Neural cell (in vitro differentiated cells): ENCODE measurements around the gene NPTN. TPM values are rescaled to one million over a fixed set of nuclear protein-coding genes. Genes with fewer than 3 reads are reported as not detected.

Source experiments
- H2AFZ ChIP-seq: fragments of 200-600, 300-800 bp; sonication (generic), shearing (Covaris generic); 2 replicates; pipeline ENCODE4 v1.6.0; 2014; ENCODE audit warnings: low read depth, mild to moderate bottlenecking, antibody characterized with exemption, low read length, moderate library complexity
- H3F3A ChIP-seq: fragments of 200-600 bp; shearing (Covaris generic); 2 replicates; pipeline ENCODE4 v1.6.1; 2016; ENCODE audit warnings: mild to moderate bottlenecking, moderate library complexity, mixed read lengths, antibody characterized with exemption, low read length; ENCODE audit not compliant: insufficient read depth, poor library complexity, severe bottlenecking
- H3K27ac ChIP-seq: fragments of 200-600, 300-800 bp; sonication (generic), shearing (Covaris generic); 2 replicates; pipeline ENCODE4 v1.5.1; 2014; ENCODE audit warnings: mild to moderate bottlenecking, low read length, moderate library complexity
- H3K27me3 ChIP-seq: fragments of 300-800, 200-600 bp; sonication (generic), shearing (Covaris generic); 2 replicates; pipeline ENCODE4 v1.6.0; 2014; ENCODE audit warnings: mild to moderate bottlenecking, low read depth, low read length, moderate library complexity; ENCODE audit not compliant: insufficient read depth
- H3K36me3 ChIP-seq: fragments of 300-800, 200-600 bp; sonication (generic), shearing (Covaris generic); 2 replicates; pipeline ENCODE4 v1.5.1; 2014; ENCODE audit warnings: mild to moderate bottlenecking, antibody characterized with exemption, low read length, moderate library complexity; ENCODE audit not compliant: insufficient read depth
- H3K4me2 ChIP-seq: fragments of 300-800, 200-600 bp; sonication (generic), shearing (Covaris generic); 2 replicates; pipeline ENCODE4 v1.6.0; 2014; ENCODE audit warnings: mild to moderate bottlenecking, low read length
- H3K4me3 ChIP-seq: fragments of 300-800, 200-600 bp; sonication (generic), shearing (Covaris generic); 2 replicates; pipeline ENCODE4 v1.5.1; 2014; ENCODE audit warnings: mild to moderate bottlenecking, low read length, moderate library complexity
- H3K79me2 ChIP-seq: fragments of 200-600 bp; shearing (Covaris generic); replicated peaks from 2 replicates; pipeline ENCODE4 v1.6.0; 2014; ENCODE audit warnings: mild to moderate bottlenecking, low read length, moderate library complexity; ENCODE audit not compliant: insufficient read depth
- H3K9ac ChIP-seq: fragments of 300-800, 200-600 bp; sonication (generic), shearing (Covaris generic); 2 replicates; pipeline ENCODE4 v1.6.1; 2016; ENCODE audit warnings: mild to moderate bottlenecking, low read length, mixed read lengths
- H3K9me2 ChIP-seq: fragments of 200-600 bp; shearing (Covaris generic); 2 replicates; pipeline ENCODE4 v1.6.1; 2016; ENCODE audit warnings: mild to moderate bottlenecking, low read length, mixed read lengths; ENCODE audit not compliant: insufficient read depth
- H3K9me3 ChIP-seq: fragments of 200-600, 300-800 bp; sonication (generic), shearing (Covaris generic); 2 replicates; pipeline ENCODE4 v1.6.1; 2016; ENCODE audit warnings: mild to moderate bottlenecking, mixed run types, low read length, moderate library complexity, mixed read lengths
- H4K20me1 ChIP-seq: fragments of 200-600 bp; shearing (Covaris generic); 2 replicates; pipeline ENCODE4 v1.6.1; 2016; ENCODE audit warnings: mild to moderate bottlenecking, mixed run types; ENCODE audit not compliant: insufficient read depth
- EP300 ChIP-seq: fragments of 450-650 bp; conservative IDR thresholded peaks from 2 replicates; pipeline ENCODE4 v1.6.1; 2014; ENCODE audit warnings: antibody characterized with exemption, mild to moderate bottlenecking, moderate library complexity; ENCODE audit not compliant: poor library complexity, severe bottlenecking
- EZH2 ChIP-seq: fragments of 200-600, 300-800 bp; shearing (Covaris generic), sonication (generic); IDR thresholded peaks from 2 replicates; pipeline ENCODE4 v1.6.1; 2014; ENCODE audit warnings: antibody characterized with exemption, low read length, borderline replicate concordance, mild to moderate bottlenecking; ENCODE audit not compliant: insufficient read depth, poor library complexity, severe bottlenecking
- MXI1 ChIP-seq: fragments of 450-650 bp; conservative IDR thresholded peaks from 2 replicates; pipeline ENCODE4 v1.6.1; 2014; ENCODE audit warnings: antibody characterized with exemption, mild to moderate bottlenecking; ENCODE audit not compliant: poor library complexity, severe bottlenecking
- POLR2AphosphoS5 ChIP-seq: IDR thresholded peaks from 2 replicates; pipeline ENCODE4 v1.6.1; 2012
- RAD21 ChIP-seq: fragments of 450-650 bp; conservative IDR thresholded peaks from 2 replicates; pipeline ENCODE4 v1.6.1; 2014; ENCODE audit warnings: antibody characterized with exemption, mild to moderate bottlenecking, moderate library complexity
- SMC3 ChIP-seq: fragments of 450-650 bp; conservative IDR thresholded peaks from 2 replicates; pipeline ENCODE4 v1.6.1; 2014; ENCODE audit warnings: antibody characterized with exemption, mild to moderate bottlenecking, moderate library complexity; ENCODE audit not compliant: poor library complexity
- TAF1 ChIP-seq: IDR thresholded peaks from 2 replicates; pipeline ENCODE4 v1.6.1; 2012; ENCODE audit warnings: low read depth
- polyA plus RNA-seq: library from polyadenylated mRNA; depleted of rRNA; stranded (reverse); fragments of >200 nt; gene quantifications from 2 replicates; pipeline ENCODE4 v1.2.3, GENCODE V29; 2014
- TF ChIP-seq, protein P1 (sequence below): fragments of 450-650 bp; IDR thresholded peaks from 2 replicates; pipeline ENCODE4 v1.5.1; 2014; ENCODE audit warnings: antibody characterized with exemption, mild to moderate bottlenecking, moderate library complexity; ENCODE audit not compliant: poor library complexity, severe bottlenecking
- TF ChIP-seq, protein P2 (sequence below): IDR thresholded peaks from 2 replicates; pipeline ENCODE4 v1.6.1; 2012; ENCODE audit warnings: borderline replicate concordance

NPTN gene
- polyA plus RNA-seq, 1 donor from 2014 or later, result 237 TPM

DNA sequence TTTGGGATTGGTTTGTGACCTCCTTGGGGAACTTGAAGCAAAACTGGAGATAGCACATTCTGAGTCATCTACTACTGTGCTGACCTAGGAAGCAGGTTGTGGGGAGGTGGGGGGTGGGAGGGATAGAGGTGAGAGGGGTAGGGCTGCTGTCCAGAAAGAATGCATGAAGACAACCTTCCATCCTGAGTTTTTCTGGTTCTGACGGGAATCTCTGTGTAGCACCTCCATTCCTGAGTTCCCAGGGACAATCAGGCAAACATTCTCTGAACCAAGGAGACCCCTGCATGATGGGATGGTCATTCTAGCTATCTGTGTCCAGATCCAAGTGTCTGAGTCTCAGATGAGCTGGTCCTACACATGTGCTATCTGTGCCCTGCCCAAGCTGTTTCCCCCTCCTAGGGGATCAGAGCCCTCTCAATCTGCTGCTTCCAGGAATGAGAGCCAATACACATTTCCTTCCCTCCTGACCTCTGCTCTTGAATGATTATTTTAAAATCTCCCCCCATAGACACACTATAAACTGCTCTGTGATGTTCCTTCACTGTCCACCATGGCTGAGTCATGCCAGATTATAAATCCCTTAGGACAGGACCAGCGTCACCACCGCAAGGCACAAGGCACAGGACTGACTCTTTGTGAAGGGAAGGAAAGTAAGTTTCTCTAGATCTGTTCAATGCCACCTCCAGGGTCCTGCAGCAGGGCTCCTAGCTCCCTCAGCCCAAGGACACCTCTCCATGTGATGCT lies 48.8 kb upstream of the NPTN start:
- H2AFZ ChIP-seq, result no peak overlapping the region
- no peaks in the 10 kb centered on the region for H3K9me2 ChIP-seq
- no peaks in the 10 kb centered on the region for H3F3A ChIP-seq
- H3K9ac ChIP-seq, result no peak overlapping the region
- no peak for TF ChIP-seq SMC3
- TF ChIP-seq, protein P1, sequence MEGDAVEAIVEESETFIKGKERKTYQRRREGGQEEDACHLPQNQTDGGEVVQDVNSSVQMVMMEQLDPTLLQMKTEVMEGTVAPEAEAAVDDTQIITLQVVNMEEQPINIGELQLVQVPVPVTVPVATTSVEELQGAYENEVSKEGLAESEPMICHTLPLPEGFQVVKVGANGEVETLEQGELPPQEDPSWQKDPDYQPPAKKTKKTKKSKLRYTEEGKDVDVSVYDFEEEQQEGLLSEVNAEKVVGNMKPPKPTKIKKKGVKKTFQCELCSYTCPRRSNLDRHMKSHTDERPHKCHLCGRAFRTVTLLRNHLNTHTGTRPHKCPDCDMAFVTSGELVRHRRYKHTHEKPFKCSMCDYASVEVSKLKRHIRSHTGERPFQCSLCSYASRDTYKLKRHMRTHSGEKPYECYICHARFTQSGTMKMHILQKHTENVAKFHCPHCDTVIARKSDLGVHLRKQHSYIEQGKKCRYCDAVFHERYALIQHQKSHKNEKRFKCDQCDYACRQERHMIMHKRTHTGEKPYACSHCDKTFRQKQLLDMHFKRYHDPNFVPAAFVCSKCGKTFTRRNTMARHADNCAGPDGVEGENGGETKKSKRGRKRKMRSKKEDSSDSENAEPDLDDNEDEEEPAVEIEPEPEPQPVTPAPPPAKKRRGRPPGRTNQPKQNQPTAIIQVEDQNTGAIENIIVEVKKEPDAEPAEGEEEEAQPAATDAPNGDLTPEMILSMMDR, result no peak
- no peak for TF ChIP-seq RAD21
- TF ChIP-seq, protein P2, sequence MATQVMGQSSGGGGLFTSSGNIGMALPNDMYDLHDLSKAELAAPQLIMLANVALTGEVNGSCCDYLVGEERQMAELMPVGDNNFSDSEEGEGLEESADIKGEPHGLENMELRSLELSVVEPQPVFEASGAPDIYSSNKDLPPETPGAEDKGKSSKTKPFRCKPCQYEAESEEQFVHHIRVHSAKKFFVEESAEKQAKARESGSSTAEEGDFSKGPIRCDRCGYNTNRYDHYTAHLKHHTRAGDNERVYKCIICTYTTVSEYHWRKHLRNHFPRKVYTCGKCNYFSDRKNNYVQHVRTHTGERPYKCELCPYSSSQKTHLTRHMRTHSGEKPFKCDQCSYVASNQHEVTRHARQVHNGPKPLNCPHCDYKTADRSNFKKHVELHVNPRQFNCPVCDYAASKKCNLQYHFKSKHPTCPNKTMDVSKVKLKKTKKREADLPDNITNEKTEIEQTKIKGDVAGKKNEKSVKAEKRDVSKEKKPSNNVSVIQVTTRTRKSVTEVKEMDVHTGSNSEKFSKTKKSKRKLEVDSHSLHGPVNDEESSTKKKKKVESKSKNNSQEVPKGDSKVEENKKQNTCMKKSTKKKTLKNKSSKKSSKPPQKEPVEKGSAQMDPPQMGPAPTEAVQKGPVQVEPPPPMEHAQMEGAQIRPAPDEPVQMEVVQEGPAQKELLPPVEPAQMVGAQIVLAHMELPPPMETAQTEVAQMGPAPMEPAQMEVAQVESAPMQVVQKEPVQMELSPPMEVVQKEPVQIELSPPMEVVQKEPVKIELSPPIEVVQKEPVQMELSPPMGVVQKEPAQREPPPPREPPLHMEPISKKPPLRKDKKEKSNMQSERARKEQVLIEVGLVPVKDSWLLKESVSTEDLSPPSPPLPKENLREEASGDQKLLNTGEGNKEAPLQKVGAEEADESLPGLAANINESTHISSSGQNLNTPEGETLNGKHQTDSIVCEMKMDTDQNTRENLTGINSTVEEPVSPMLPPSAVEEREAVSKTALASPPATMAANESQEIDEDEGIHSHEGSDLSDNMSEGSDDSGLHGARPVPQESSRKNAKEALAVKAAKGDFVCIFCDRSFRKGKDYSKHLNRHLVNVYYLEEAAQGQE, result no peak
- TF ChIP-seq EP300, result no peak
- no peak for TF ChIP-seq POLR2AphosphoS5
- TF ChIP-seq EZH2, result no peak
- H3K79me2 ChIP-seq, result peaks cover 25% of the 10 kb centered on the region
- no peaks in the 10 kb centered on the region for H3K36me3 ChIP-seq
- H3K9me3 ChIP-seq, result no peaks in the 10 kb centered on the region
- no peaks in the 10 kb centered on the region for H3K27me3 ChIP-seq
- no peak overlapping the region for H3K4me2 ChIP-seq
- H3K27ac ChIP-seq, result no peak overlapping the region
- no peaks in the 10 kb centered on the region for H4K20me1 ChIP-seq
- H3K4me3 ChIP-seq, result no peak overlapping the region

DNA sequence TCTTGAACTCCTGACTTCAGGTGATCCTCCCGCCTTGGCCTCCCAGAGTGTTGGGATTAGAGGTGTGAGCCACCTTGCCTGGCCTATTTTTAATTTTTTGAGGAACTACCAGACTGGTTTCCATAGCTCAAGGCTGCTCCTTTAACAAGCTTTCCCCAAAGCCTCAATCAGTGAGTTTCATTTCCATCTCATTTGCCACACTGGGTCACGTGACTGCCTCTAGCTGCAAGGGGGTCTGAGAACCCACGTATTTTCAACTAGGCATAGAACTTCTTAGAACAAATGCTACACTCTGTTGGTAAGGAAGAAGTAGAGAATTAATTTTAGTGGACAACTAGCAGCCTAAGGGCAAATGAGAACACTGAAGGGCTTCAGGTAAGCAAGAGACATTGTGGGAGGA lies 47.9 kb upstream of the NPTN start:
- no peaks in the 10 kb centered on the region for H3K9me2 ChIP-seq
- peaks cover 15% of the 10 kb centered on the region for H3K79me2 ChIP-seq
- H4K20me1 ChIP-seq, result no peaks in the 10 kb centered on the region
- no peaks in the 10 kb centered on the region for H3K36me3 ChIP-seq
- no peak overlapping the region for H2AFZ ChIP-seq
- H3K9ac ChIP-seq, result no peak overlapping the region
- no peaks in the 10 kb centered on the region for H3K27me3 ChIP-seq
- no peak overlapping the region for H3K4me2 ChIP-seq
- H3F3A ChIP-seq, result no peaks in the 10 kb centered on the region
- TF ChIP-seq TAF1 (no peak), POLR2AphosphoS5 (no peak), EP300 (no peak)
- no peak overlapping the region for H3K27ac ChIP-seq
- H3K4me3 ChIP-seq, result no peak overlapping the region
- no peaks in the 10 kb centered on the region for H3K9me3 ChIP-seq

DNA sequence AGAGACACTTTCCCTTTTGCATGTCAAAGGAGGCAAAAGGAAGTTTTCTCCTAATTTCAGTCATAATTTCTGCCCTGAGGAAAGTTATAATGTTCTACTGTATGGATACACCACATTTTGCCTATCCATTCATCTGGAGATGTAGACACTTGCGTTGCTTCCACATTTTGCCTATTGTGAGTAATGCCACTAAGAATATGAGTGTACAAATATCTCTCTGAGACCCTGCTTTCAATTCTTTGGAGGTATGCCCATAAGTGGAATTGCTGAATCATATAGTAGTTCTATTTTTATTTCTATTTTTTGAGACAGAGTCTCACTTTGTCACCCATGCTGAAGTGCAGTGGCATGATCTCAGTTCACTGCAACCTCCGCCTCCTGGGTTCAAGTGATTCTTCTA lies 47.4 kb upstream of the NPTN start:
- no peaks in the 10 kb centered on the region for H3K27me3 ChIP-seq
- no peak for TF ChIP-seq SMC3
- no peak for TF ChIP-seq EP300
- TF ChIP-seq RAD21, result no peak
- TF ChIP-seq MXI1, result no peak
- no peak for TF ChIP-seq POLR2AphosphoS5
- TF ChIP-seq, protein P2, result no peak
- no peak for TF ChIP-seq TAF1
- TF ChIP-seq, protein P1, result no peak
- no peak for TF ChIP-seq EZH2
- H3F3A ChIP-seq, result no peaks in the 10 kb centered on the region
- H3K27ac ChIP-seq, result no peak overlapping the region
- no peak overlapping the region for H3K9ac ChIP-seq
- no peaks in the 10 kb centered on the region for H3K9me2 ChIP-seq
- H4K20me1 ChIP-seq, result no peaks in the 10 kb centered on the region
- H3K4me3 ChIP-seq, result no peak overlapping the region
- no peak overlapping the region for H2AFZ ChIP-seq
- H3K36me3 ChIP-seq, result no peaks in the 10 kb centered on the region
- H3K9me3 ChIP-seq, result no peaks in the 10 kb centered on the region
- H3K79me2 ChIP-seq, result peaks cover 10% of the 10 kb centered on the region
- no peak overlapping the region for H3K4me2 ChIP-seq
